Activated CD4-positive, alpha-beta memory T cell treated with anti-CD3 and anti-CD28 coated beads, Interleukin-2, amount 10 ng/mL, durations not matched to agents 7 days and 5 days (primary cell): ENCODE measurements around the gene FAM114A2. TPM values are rescaled to one million over a fixed set of nuclear protein-coding genes. Genes with fewer than 3 reads are reported as not detected.
"Not testable (repeated sequence)": the region's sequence is repeated elsewhere in the genome, so short reads cannot be mapped to it uniquely, and the experiment has no call there.

ENCODE experiments used
- CTCF ChIA-PET: fragments of 350-600 bp; sonication (Branson Sonifier 250); formaldehyde crosslinking; loops from one replicate; lab custom pipeline; 2021; ENCODE audit warnings: antibody characterized with exemption, inconsistent platforms; lab: Charles Lee
- POLR2A ChIA-PET: fragments of 350-600 bp; sonication (Branson Sonifier 250); formaldehyde crosslinking; loops from one replicate; lab custom pipeline; 2021; ENCODE audit warnings: antibody characterized with exemption; lab: Charles Lee
- DNase-seq: peaks from one replicate; pipeline ENCODE4 v3.0.0-alpha.2; 2020
- H3K27ac Mint-ChIP-seq: one replicate; pipeline ENCODE4 v1.8.0; 2021; ENCODE audit warnings: mild to moderate bottlenecking, mixed read lengths
- H3K27me3 Mint-ChIP-seq: one replicate; pipeline ENCODE4 v1.8.0; 2021; ENCODE audit warnings: mixed read lengths
- H3K36me3 Mint-ChIP-seq: one replicate; pipeline ENCODE4 v1.8.0; 2021; ENCODE audit warnings: low read depth, mixed read lengths
- H3K4me1 Mint-ChIP-seq: one replicate; pipeline ENCODE4 v1.8.0; 2021; ENCODE audit warnings: mixed read lengths
- H3K4me3 Mint-ChIP-seq: one replicate; pipeline ENCODE4 v1.8.0; 2021; ENCODE audit warnings: mild to moderate bottlenecking, mixed read lengths
- H3K9me3 Mint-ChIP-seq: one replicate; pipeline ENCODE4 v1.8.0; 2021; ENCODE audit warnings: mixed read lengths
- total RNA-seq, 2 experiments: library from RNA; stranded (reverse); gene quantifications; one replicate each; pipeline ENCODE4 v1.2.3, GENCODE V29; 2021

Gene FAM114A2
- total RNA-seq, 2 experiments from 2014 or later = 27.0 to 28.5 TPM

GRCh38 chr5:154069854-154070253 is 31.1 kb upstream of the FAM114A2 start:
- ChIA-PET CTCF (interaction anchor here (0.5 to 10.8 kb wide), 8 partner anchors 12 to 838 kb away, joined by 3 to 209 read pairs (median 4); no protein-coding TSS in a partner anchor), POLR2A (interaction anchor here (0.9 to 1.8 kb wide), 3 partner anchors 31 to 120 kb away, joined by 3 to 6 read pairs (median 6); partner anchors contain the start of genes FAM114A2, GALNT10 and MFAP3)
- H3K27ac Mint-ChIP-seq, H3K9me3 Mint-ChIP-seq, H3K36me3 Mint-ChIP-seq, H3K4me3 Mint-ChIP-seq, DNase-seq, H3K27me3 Mint-ChIP-seq: not testable (repeated sequence)
- H3K4me1 Mint-ChIP-seq = peaks cover 35% of the 10 kb centered on the region

- POLR2A ChIA-PET = interaction anchor here (1.3 kb wide), 1 partner anchor 27 kb away, joined by 6 read pairs; the partner anchor contains the start of genes FAM114A2 and MFAP3
- Mint-ChIP-seq H3K27me3 (no peaks in the 10 kb centered on the region), H3K36me3 (no peaks in the 10 kb centered on the region), H3K4me3 (no peak overlapping the region), H3K27ac (no peak overlapping the region), H3K4me1 (no peaks in the 10 kb centered on the region), H3K9me3 (no peaks in the 10 kb centered on the region)
- no peak for DNase-seq
- CTCF ChIA-PET = interaction anchor here (1.0 kb wide), 1 partner anchor 115 kb away, joined by 3 read pairs; no protein-coding TSS in a partner anchor
These were observed 27.3 kb upstream of the FAM114A2 start for GRCh38 chr5:154065971-154066370.

GRCh38 chr5:154063372-154063771 is 24.7 kb upstream of the FAM114A2 start:
- Mint-ChIP-seq H3K4me1 (peaks cover 17% of the 10 kb centered on the region), H3K27ac (no peak overlapping the region), H3K27me3 (no peaks in the 10 kb centered on the region), H3K9me3 (no peaks in the 10 kb centered on the region), H3K36me3 (no peaks in the 10 kb centered on the region), H3K4me3 (no peak overlapping the region)
- DNase-seq = no peak
- ChIA-PET CTCF (interaction anchor here (0.7 to 2.9 kb wide), 5 partner anchors 9 to 345 kb away, joined by 3 to 17 read pairs (median 3); no protein-coding TSS in a partner anchor), POLR2A (interaction anchor here (0.8 kb wide), 1 partner anchor 25 kb away, joined by 4 read pairs; no protein-coding TSS in a partner anchor)

GRCh38 chr5:154060606-154061005 is 21.9 kb upstream of the FAM114A2 start:
- Mint-ChIP-seq H3K27me3 (no peaks in the 10 kb centered on the region), H3K9me3 (no peaks in the 10 kb centered on the region), H3K36me3 (peaks cover 2% of the 10 kb centered on the region), H3K4me1 (peaks cover 22% of the 10 kb centered on the region), H3K4me3 (no peak overlapping the region), H3K27ac (no peak overlapping the region)
- DNase-seq = no peak
- ChIA-PET CTCF (interaction anchor here (0.7 to 5.4 kb wide), 3 partner anchors 12 to 67 kb away, joined by 6 to 30 read pairs (median 10); partner anchors contain the start of genes FAM114A2 and MFAP3), POLR2A (interaction anchor here (2.3 kb wide), 1 partner anchor 130 kb away, joined by 10 read pairs; the partner anchor contains the start of gene GALNT10)

- H3K9me3 Mint-ChIP-seq = no peaks in the 10 kb centered on the region
- CTCF ChIA-PET = interaction anchor here (0.6 to 5.4 kb wide), 3 partner anchors 13 to 328 kb away, joined by 3 to 30 read pairs (median 10); partner anchors contain the start of genes FAM114A2 and MFAP3
These were observed 20.9 kb upstream of the FAM114A2 start for GRCh38 chr5:154059583-154059982.

GRCh38 chr5:154059039-154059430 is 20.3 kb upstream of the FAM114A2 start:
- Mint-ChIP-seq H3K36me3 (peaks cover 12% of the 10 kb centered on the region), H3K27ac (peak overlapping the region; percentile 0), H3K9me3 (no peaks in the 10 kb centered on the region), H3K4me1 (peaks cover 27% of the 10 kb centered on the region), H3K4me3 (no peak overlapping the region), H3K27me3 (no peaks in the 10 kb centered on the region)
- no peak for DNase-seq
- ChIA-PET CTCF (interaction anchor here (1.1 to 5.4 kb wide), 4 partner anchors 8 to 139 kb away, joined by 3 to 30 read pairs (median 6); partner anchors contain the start of genes FAM114A2 and MFAP3), POLR2A (interaction anchor here (0.9 to 3.0 kb wide), 4 partner anchors 10 to 131 kb away, joined by 4 to 18 read pairs (median 10); partner anchors contain the start of genes FAM114A2, GALNT10 and MFAP3)

More at GRCh38 chr5:154059583-154059982, 20.9 kb upstream of the FAM114A2 start:
- H3K36me3 Mint-ChIP-seq = peaks cover 8% of the 10 kb centered on the region
- no peaks in the 10 kb centered on the region for H3K27me3 Mint-ChIP-seq
- POLR2A ChIA-PET = interaction anchor here (2.3 to 3.0 kb wide), 3 partner anchors 13 to 131 kb away, joined by 10 to 18 read pairs (median 10); partner anchors contain the start of genes FAM114A2, GALNT10 and MFAP3
- H3K4me1 Mint-ChIP-seq = peaks cover 24% of the 10 kb centered on the region
- H3K27ac Mint-ChIP-seq = no peak overlapping the region
- no peak for DNase-seq
- no peak overlapping the region for H3K4me3 Mint-ChIP-seq

- Mint-ChIP-seq H3K36me3 (peaks cover 19% of the 10 kb centered on the region), H3K9me3 (no peaks in the 10 kb centered on the region), H3K4me3 (no peak overlapping the region), H3K27ac (peak overlapping the region; percentile 0), H3K4me1 (peaks cover 34% of the 10 kb centered on the region), H3K27me3 (no peaks in the 10 kb centered on the region)
- no peak for DNase-seq
- ChIA-PET CTCF (interaction anchor here (1.0 to 5.4 kb wide), 5 partner anchors 9 to 140 kb away, joined by 3 to 30 read pairs (median 3); partner anchors contain the start of genes FAM114A2 and MFAP3), POLR2A (interaction anchor here (0.7 to 3.0 kb wide), 5 partner anchors 9 to 132 kb away, joined by 3 to 18 read pairs (median 10); partner anchors contain the start of genes FAM114A2, GALNT10 and MFAP3)
These were observed 19.6 kb upstream of the FAM114A2 start for GRCh38 chr5:154058055-154059038.

GRCh38 chr5:154055201-154055600 is 16.5 kb upstream of the FAM114A2 start:
- POLR2A ChIA-PET = interaction anchor here (2.2 kb wide), 1 partner anchor 17 kb away, joined by 9 read pairs; the partner anchor contains the start of genes FAM114A2 and MFAP3
- Mint-ChIP-seq H3K9me3 (no peaks in the 10 kb centered on the region), H3K4me1 (peaks cover 39% of the 10 kb centered on the region), H3K4me3 (no peak overlapping the region), H3K27ac (no peak overlapping the region), H3K36me3 (peaks cover 43% of the 10 kb centered on the region), H3K27me3 (no peaks in the 10 kb centered on the region)
- CTCF ChIA-PET = interaction anchor here (0.7 to 1.6 kb wide), 3 partner anchors 14 to 31 kb away, joined by 3 to 11 read pairs (median 3); no protein-coding TSS in a partner anchor
- no peak for DNase-seq

GRCh38 chr5:154053468-154053867 is 14.8 kb upstream of the FAM114A2 start:
- Mint-ChIP-seq H3K27ac (no peak overlapping the region), H3K4me3 (no peak overlapping the region), H3K4me1 (peaks cover 23% of the 10 kb centered on the region), H3K36me3 (peaks cover 51% of the 10 kb centered on the region), H3K27me3 (no peaks in the 10 kb centered on the region), H3K9me3 (no peaks in the 10 kb centered on the region)
- CTCF ChIA-PET = interaction anchor here (0.8 to 0.9 kb wide), 2 partner anchors 19 to 78 kb away, joined by 3 to 4 read pairs; no protein-coding TSS in a partner anchor
- no peak for DNase-seq
- POLR2A ChIA-PET = interaction anchor here (2.2 kb wide), 1 partner anchor 15 kb away, joined by 9 read pairs; the partner anchor contains the start of genes FAM114A2 and MFAP3

GRCh38 chr5:154049636-154050035 is 10.9 kb upstream of the FAM114A2 start:
- DNase-seq = no peak
- peaks cover 39% of the 10 kb centered on the region for H3K4me1 Mint-ChIP-seq
- no peaks in the 10 kb centered on the region for H3K27me3 Mint-ChIP-seq
- POLR2A ChIA-PET = interaction anchor here (1.7 to 6.2 kb wide), 2 partner anchors 9 to 12 kb away, joined by 4 to 31 read pairs; partner anchors contain the start of genes FAM114A2 and MFAP3
- no peak overlapping the region for H3K27ac Mint-ChIP-seq
- no peak overlapping the region for H3K4me3 Mint-ChIP-seq
- CTCF ChIA-PET = interaction anchor here (1.2 to 4.1 kb wide), 2 partner anchors 19 to 23 kb away, joined by 5 to 23 read pairs; no protein-coding TSS in a partner anchor
- peaks cover 54% of the 10 kb centered on the region for H3K36me3 Mint-ChIP-seq
- no peaks in the 10 kb centered on the region for H3K9me3 Mint-ChIP-seq

- ChIA-PET CTCF (interaction anchor here (1.2 to 4.1 kb wide), 2 partner anchors 25 to 358 kb away, joined by 3 to 23 read pairs; no protein-coding TSS in a partner anchor), POLR2A (interaction anchor here (6.2 kb wide), 1 partner anchor 9 kb away, joined by 31 read pairs; the partner anchor contains the start of genes FAM114A2 and MFAP3)
- H3K9me3 Mint-ChIP-seq = no peaks in the 10 kb centered on the region
- H3K4me3 Mint-ChIP-seq = no peak overlapping the region
- no peak for DNase-seq
- H3K36me3 Mint-ChIP-seq = peaks cover 33% of the 10 kb centered on the region
- H3K27me3 Mint-ChIP-seq = no peaks in the 10 kb centered on the region
- peaks cover 39% of the 10 kb centered on the region for H3K4me1 Mint-ChIP-seq
- H3K27ac Mint-ChIP-seq = peak overlapping the region; percentile 44
These were observed 8.6 kb upstream of the FAM114A2 start for GRCh38 chr5:154047324-154047723.
